ENCODE measurements around the gene CNRIP1.
"Not testable (repeated sequence)": the region's sequence is repeated elsewhere in the genome, so short reads cannot be mapped to it uniquely, and the experiment has no call there.

Gene CNRIP1

GRCh38 chr2:68356599-68357239 lies 37.0 kb upstream of the CNRIP1 start:
- TF ChIP-seq, protein P1, sequence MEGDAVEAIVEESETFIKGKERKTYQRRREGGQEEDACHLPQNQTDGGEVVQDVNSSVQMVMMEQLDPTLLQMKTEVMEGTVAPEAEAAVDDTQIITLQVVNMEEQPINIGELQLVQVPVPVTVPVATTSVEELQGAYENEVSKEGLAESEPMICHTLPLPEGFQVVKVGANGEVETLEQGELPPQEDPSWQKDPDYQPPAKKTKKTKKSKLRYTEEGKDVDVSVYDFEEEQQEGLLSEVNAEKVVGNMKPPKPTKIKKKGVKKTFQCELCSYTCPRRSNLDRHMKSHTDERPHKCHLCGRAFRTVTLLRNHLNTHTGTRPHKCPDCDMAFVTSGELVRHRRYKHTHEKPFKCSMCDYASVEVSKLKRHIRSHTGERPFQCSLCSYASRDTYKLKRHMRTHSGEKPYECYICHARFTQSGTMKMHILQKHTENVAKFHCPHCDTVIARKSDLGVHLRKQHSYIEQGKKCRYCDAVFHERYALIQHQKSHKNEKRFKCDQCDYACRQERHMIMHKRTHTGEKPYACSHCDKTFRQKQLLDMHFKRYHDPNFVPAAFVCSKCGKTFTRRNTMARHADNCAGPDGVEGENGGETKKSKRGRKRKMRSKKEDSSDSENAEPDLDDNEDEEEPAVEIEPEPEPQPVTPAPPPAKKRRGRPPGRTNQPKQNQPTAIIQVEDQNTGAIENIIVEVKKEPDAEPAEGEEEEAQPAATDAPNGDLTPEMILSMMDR (IDR thresholded peaks at IDR 0.05; ENCODE audit: low read depth, low read length): no peak
- H3K27me3 ChIP-seq: no peaks in the 10 kb centered on the region

DNA sequence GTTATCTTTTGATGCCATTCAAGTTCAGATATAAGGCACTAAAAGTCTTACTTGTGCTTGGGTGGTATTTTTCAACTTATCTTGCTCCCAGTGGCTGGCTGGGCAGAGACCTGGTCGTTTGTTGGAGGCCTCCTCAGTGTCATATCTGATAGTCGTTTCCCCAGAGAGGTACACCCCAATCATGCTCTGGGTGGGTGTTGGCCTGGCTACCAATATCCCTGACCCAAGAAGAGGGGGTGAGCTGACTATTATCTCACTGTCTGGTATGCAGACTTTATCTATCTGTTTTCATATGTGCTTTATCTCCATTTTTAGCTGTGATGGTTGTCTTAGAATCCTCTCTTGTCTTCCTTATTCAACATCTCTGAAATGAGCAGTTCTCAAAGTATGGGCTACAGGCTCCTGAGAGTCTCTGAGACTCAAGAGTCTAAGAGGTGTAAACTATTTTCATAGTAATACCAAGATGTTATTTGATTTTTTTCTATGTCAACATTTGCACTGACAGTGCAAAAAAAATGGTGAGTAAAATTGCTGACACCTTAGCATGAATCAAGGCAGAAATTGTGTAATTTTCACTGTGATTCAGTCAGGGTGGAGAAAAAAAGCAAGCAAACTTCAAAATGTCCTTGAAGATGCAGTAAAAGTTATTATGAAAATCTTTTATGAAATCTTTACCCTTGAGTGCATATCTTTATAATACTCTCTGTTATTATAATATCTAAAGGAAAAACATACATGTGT lies 33.1 kb upstream of the CNRIP1 start:
- no peak for DNase-seq
- TF ChIP-seq, protein P1 (IDR thresholded peaks at IDR 0.05; ENCODE audit: low read depth, low read length): no peak
- H3K4me1 ChIP-seq: no peaks in the 10 kb centered on the region
- H3K9me3 ChIP-seq: no peaks in the 10 kb centered on the region
- H3K27me3 ChIP-seq: no peaks in the 10 kb centered on the region
- H3K4me3 ChIP-seq (ENCODE audit: low read depth, low read length): no peak overlapping the region
- no peaks in the 10 kb centered on the region for H3K36me3 ChIP-seq

More at GRCh38 chr2:68356599-68357239, 37.0 kb upstream of the CNRIP1 start:
- H3K4me1 ChIP-seq: no peaks in the 10 kb centered on the region
- H3K9me3 ChIP-seq: no peaks in the 10 kb centered on the region
- H3K4me3 ChIP-seq (ENCODE audit: low read depth, low read length): no peak overlapping the region
- H3K36me3 ChIP-seq: no peaks in the 10 kb centered on the region
- no peak for DNase-seq

DNA sequence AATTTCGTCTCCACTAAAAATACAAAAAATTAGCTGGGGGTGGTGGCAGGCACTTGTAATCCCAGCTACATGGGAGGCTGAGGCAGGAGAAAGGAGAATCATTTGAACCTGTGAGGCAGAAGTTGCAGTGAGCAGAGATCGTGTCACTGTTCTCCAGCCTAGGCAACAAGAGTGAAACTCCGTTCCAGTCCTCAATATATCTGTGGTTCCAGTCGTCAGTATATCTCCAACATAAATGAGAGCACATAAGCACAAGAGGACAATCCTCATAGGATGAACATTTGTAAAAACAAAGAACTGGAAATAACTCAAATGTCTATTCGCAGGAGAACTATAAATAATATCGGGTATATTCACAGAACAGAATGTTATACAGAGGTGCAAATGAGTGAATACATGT lies 32.2 kb upstream of the CNRIP1 start:
- H3K4me3 ChIP-seq (ENCODE audit: low read depth, low read length): no peak overlapping the region
- TF ChIP-seq, protein P1 (IDR thresholded peaks at IDR 0.05; ENCODE audit: low read depth, low read length): no peak

GRCh38 chr2:68349091-68349490 lies 29.3 kb upstream of the CNRIP1 start:
- not testable (repeated sequence) for H3K4me1 ChIP-seq; H3K27me3 ChIP-seq; H3K9me3 ChIP-seq; H3K36me3 ChIP-seq; DNase-seq; H3K4me3 ChIP-seq (ENCODE audit: low read depth, low read length)

More for the DNA sequence above, 32.2 kb upstream of the CNRIP1 start:
- Histone ChIP-seq H3K4me1 (no peaks in the 10 kb centered on the region), H3K36me3 (no peaks in the 10 kb centered on the region), H3K9me3 (no peaks in the 10 kb centered on the region), H3K27me3 (no peaks in the 10 kb centered on the region)
- DNase-seq: no peak

DNA sequence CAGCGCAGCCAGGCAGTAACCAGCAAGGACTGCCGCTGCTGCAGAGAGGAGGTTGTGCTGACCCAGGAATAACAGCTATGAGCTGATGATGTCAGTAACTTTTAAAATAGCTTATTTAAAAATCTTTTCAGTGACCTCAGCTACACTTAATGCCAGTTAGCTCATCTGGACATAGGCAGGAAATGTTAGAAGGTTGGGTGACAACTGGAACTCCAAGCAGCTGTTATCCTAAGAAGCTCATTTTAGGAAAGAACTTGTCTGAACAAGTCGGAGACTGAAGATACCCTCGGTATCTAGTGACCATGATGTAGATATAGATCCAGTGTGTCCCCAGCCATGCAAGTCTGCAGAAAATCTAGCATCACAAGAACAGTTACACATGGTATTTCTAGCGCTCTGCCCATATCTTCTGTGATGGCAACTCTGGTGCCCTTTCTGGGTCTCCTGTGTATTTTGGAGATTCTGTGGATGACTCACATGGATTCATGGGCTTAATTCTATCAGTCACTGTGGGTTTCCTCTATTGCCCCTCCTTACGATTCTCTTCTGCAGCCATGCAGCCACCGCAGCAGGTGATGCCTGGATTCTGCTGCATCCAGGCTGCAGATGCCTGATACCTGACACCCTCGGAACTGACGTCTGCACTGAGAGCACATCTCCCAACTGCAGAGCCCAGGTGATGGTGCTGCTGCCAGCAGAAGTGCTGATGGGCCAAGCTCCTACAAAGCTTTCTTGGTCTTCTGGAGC lies 25.6 kb upstream of the CNRIP1 start:
- DNase-seq: no peak
- TF ChIP-seq, protein P1 (IDR thresholded peaks at IDR 0.05; ENCODE audit: low read depth, low read length): no peak
- Histone ChIP-seq H3K4me1 (no peaks in the 10 kb centered on the region), H3K4me3 (ENCODE audit: low read depth, low read length) (no peak overlapping the region), H3K27me3 (no peaks in the 10 kb centered on the region; the same call in 1 of the 2 replicates), H3K9me3 (no peaks in the 10 kb centered on the region), H3K36me3 (no peaks in the 10 kb centered on the region)

- DNase-seq: no peak
- H3K9me3 ChIP-seq: no peaks in the 10 kb centered on the region
- H3K36me3 ChIP-seq: no peaks in the 10 kb centered on the region
- no peak overlapping the region for H3K4me3 ChIP-seq (ENCODE audit: low read depth, low read length)
- H3K27me3 ChIP-seq: no peaks in the 10 kb centered on the region; the same call in 1 of the 2 replicates
- H3K4me1 ChIP-seq: no peaks in the 10 kb centered on the region
- TF ChIP-seq, protein P1 (IDR thresholded peaks at IDR 0.05; ENCODE audit: low read depth, low read length): no peak
Measured at GRCh38 chr2:68344031-68344430, 24.3 kb upstream of the CNRIP1 start.

Data from BE2C (cell line).